Kidney epithelial cell (primary cell): ENCODE results near the gene ARHGAP22. TPM values are rescaled to one million over a fixed set of nuclear protein-coding genes. Genes with fewer than 3 reads are reported as not detected.

Experiments used
- DNase-seq: peaks from one replicate; pipeline ENCODE4 v3.0.0-alpha.2; 2010; ENCODE audit warnings: low read depth
- H3K27me3 ChIP-seq: 2 replicates; pipeline ENCODE4 v1.6.0; 2011; ENCODE audit warnings: low read length; ENCODE audit not compliant: control insufficient read depth, insufficient read depth
- H3K36me3 ChIP-seq: 2 replicates; pipeline ENCODE4 v1.5.1; 2011; ENCODE audit warnings: low read length; ENCODE audit not compliant: control insufficient read depth, insufficient read depth
- H3K4me3 ChIP-seq: 2 replicates; pipeline ENCODE4 v1.5.1; 2011; ENCODE audit warnings: low read depth, mild to moderate bottlenecking, control low read depth, low read length
- total RNA-seq: library from RNA; depleted of rRNA; stranded (reverse); fragments of >200 nt; gene quantifications from 2 replicates; pipeline ENCODE4 v1.2.3, GENCODE V29; 2015
- TF ChIP-seq, protein P1 (sequence below): IDR thresholded peaks from 2 replicates; pipeline ENCODE4 v1.5.1; 2011; ENCODE audit warnings: mild to moderate bottlenecking, moderate library complexity, low read length, control low read depth, inconsistent platforms; ENCODE audit not compliant: insufficient read depth, poor library complexity, severe bottlenecking

Gene ARHGAP22
- total RNA-seq, 1 donor from 2014 or later: 7.0 TPM

DNA sequence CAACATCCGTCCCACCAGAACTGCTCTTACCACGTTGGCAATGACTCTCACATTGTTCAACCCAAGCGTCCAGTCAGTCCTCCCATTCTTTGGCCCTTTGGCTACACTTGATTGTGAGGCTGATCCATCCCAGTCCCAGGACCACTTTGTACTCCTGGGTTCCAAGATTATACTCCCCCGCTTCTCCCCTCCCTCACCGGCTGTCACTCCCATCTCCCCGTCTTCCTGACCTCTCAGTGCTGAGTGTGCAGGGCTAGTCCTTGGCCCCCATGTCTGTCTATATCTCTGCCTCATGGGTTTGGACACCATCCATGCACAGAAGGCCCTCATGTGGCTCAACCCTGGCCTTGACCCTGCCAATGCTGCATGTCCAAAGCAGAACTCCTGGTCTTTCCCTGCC lies 12.5 kb downstream of the ARHGAP22 start:
- no peak for DNase-seq
- Histone ChIP-seq H3K27me3 (no peaks in the 10 kb centered on the region), H3K4me3 (no peak overlapping the region), H3K36me3 (no peaks in the 10 kb centered on the region)
- TF ChIP-seq, protein P1, sequence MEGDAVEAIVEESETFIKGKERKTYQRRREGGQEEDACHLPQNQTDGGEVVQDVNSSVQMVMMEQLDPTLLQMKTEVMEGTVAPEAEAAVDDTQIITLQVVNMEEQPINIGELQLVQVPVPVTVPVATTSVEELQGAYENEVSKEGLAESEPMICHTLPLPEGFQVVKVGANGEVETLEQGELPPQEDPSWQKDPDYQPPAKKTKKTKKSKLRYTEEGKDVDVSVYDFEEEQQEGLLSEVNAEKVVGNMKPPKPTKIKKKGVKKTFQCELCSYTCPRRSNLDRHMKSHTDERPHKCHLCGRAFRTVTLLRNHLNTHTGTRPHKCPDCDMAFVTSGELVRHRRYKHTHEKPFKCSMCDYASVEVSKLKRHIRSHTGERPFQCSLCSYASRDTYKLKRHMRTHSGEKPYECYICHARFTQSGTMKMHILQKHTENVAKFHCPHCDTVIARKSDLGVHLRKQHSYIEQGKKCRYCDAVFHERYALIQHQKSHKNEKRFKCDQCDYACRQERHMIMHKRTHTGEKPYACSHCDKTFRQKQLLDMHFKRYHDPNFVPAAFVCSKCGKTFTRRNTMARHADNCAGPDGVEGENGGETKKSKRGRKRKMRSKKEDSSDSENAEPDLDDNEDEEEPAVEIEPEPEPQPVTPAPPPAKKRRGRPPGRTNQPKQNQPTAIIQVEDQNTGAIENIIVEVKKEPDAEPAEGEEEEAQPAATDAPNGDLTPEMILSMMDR: no peak

DNA sequence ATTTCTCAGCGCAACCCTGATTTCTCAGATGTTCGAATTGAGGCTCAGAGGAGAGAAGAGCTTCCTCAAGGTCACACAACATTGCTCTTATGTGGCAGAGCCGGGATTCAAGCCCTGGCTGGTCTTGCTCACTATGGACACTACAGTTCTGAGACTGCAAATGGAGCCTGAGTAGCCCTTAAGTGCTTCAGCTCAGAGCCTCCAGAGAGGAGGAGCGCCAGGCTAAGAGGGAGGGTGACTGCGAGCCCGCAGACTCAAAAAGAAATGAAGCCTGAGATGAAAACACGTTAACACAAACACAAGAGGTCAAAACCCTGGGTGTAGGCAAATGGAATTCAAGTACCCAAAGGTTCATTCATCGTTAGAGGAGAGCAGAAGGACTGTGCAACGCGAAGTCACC lies 13.9 kb downstream of the ARHGAP22 start:
- TF ChIP-seq, protein P1: no peak
- H3K4me3 ChIP-seq: no peak overlapping the region

DNA sequence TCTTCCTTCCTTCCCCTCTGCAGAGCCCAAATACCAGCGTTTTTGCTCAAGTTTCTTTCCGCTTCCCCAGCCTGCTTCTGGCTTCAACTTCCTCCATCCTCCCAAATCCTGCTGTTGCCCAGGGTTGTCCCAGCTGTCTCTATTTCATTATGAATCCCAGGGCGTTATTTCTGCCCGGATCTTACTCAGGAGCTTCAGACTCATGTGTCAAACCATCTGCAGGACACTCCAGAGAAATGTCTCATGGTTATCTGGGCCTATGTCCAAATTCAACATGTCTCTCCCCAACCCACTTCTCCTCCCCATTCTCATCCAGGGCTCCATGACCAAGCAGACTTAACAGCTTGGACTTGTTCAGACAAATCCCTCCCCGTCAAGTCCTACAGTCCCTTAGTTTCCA lies 15.6 kb downstream of the ARHGAP22 start:
- no peaks in the 10 kb centered on the region for H3K27me3 ChIP-seq
- DNase-seq: no peak
- TF ChIP-seq, protein P1: no peak
- no peaks in the 10 kb centered on the region for H3K36me3 ChIP-seq
- H3K4me3 ChIP-seq: no peak overlapping the region

More for the DNA sequence above, 13.9 kb downstream of the ARHGAP22 start:
- Histone ChIP-seq H3K36me3 (no peaks in the 10 kb centered on the region), H3K27me3 (no peaks in the 10 kb centered on the region)
- no peak for DNase-seq

DNA sequence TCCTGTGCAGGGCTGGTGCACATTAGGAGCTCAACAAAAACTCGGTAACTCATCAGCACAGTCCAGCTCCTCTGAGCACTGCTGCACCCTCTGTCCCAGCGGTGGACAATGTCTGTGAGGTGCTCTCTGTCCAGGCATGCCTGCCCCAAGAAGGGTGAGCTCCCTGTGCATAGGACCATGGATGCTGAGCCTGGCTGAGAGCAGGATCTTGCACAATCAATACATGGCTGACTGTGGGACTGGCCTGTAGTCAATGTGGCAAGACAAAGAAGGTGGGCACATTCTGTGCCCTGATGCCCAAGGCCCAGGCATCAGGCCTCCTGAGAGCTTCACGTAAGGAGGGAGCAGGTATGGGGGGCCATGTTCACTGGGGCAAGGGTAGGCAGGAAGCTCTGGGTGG lies 17.1 kb downstream of the ARHGAP22 start:
- H3K36me3 ChIP-seq: no peaks in the 10 kb centered on the region
- H3K4me3 ChIP-seq: no peak overlapping the region
- TF ChIP-seq, protein P1: no peak
- no peak for DNase-seq
- H3K27me3 ChIP-seq: no peaks in the 10 kb centered on the region

DNA sequence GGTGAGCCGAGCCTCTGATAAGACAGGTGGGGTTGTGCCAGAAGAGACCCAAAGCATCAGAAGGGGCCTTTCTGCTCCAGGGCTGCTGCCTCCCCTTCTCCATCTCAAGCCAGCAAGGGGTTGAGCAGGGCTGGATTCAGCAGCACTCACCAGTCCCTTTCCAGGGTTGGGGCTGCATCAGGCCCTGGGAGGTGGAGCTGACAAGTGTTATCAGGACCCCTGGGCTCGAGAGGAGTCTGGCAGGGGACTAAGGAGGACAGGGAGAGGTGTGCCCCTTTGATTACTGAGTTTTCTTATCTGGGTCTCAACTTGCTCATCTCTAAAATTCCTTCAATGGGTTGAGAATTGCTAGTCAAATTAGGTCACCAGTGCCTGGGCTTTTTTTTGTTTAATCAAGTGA lies 17.8 kb downstream of the ARHGAP22 start:
- Histone ChIP-seq H3K36me3 (peaks cover 1% of the 10 kb centered on the region), H3K27me3 (no peaks in the 10 kb centered on the region), H3K4me3 (no peak overlapping the region)
- TF ChIP-seq, protein P1: no peak
- no peak for DNase-seq

DNA sequence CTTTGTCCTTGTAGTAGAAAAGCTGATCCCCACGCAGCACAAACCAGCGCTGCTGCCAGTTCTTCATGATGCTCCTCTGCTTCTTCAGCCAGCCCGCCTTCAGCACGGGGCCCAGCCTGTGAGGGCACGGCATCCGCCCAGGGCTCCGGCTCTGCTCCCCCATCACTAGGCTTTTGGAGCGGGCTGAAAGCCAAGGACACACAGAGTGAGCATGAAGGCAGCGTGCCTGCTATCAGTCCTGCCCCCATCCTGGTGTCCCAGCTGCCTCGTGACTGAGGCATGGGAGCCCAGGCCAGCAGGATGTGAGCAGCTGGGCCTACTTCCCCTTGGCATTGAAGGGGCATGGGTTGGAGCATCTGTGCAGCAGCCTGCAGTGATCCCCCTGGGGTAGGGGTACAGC lies 21.9 kb downstream of the ARHGAP22 start:
- peaks cover 1% of the 10 kb centered on the region for H3K36me3 ChIP-seq
- TF ChIP-seq, protein P1: no peak
- no peak overlapping the region for H3K4me3 ChIP-seq
- no peak for DNase-seq
- H3K27me3 ChIP-seq: no peaks in the 10 kb centered on the region
